Cerebellar nuclear complex (tissue), 1 donor: ENCODE results near the gene XRCC6.
"Not testable (repeated sequence)": the region's sequence is repeated elsewhere in the genome, so short reads cannot be mapped to it uniquely, and the experiment has no call there.

ENCODE experiments used
- DNase-seq, 2 experiments: peaks; one replicate each; lab custom pipeline; 2025; lab: John Stamatoyannopoulos, UW

Gene XRCC6

GRCh38 chr22:41621099-41621910 is at the start of gene XRCC6:
XRCC6 (plus strand) TSS chr22:41621295; CDS start chr22:41622005, 710 bp downstream.
- DNase-seq = peak; percentile 92 to 97

GRCh38 chr22:41571786-41572185 is 49.3 kb upstream of the XRCC6 start:
- DNase-seq = no peak

GRCh38 chr22:41572305-41572704 is 48.8 kb upstream of the XRCC6 start:
- DNase-seq = not testable (repeated sequence)

GRCh38 chr22:41573677-41574076 is 47.4 kb upstream of the XRCC6 start:
- no peak for DNase-seq

- DNase-seq = no peak
These were observed 46.2 kb upstream of the XRCC6 start for GRCh38 chr22:41574847-41575381.

GRCh38 chr22:41575533-41575932 is 45.6 kb upstream of the XRCC6 start:
- DNase-seq = no peak

- DNase-seq = no peak
These were observed 44.2 kb upstream of the XRCC6 start for GRCh38 chr22:41576877-41577276.

- no peak for DNase-seq
These were observed 43.0 kb upstream of the XRCC6 start for GRCh38 chr22:41578114-41578513.

GRCh38 chr22:41578818-41579217 is 42.3 kb upstream of the XRCC6 start:
- DNase-seq = no peak

- DNase-seq = no peak
These were observed 41.6 kb upstream of the XRCC6 start for GRCh38 chr22:41579297-41579996.

- no peak for DNase-seq
These were observed 41.1 kb upstream of the XRCC6 start for GRCh38 chr22:41579997-41580355.

GRCh38 chr22:41582694-41583093 is 38.4 kb upstream of the XRCC6 start:
- no peak for DNase-seq

- no peak for DNase-seq
These were observed 36.2 kb upstream of the XRCC6 start for GRCh38 chr22:41584881-41585280.

- no peak for DNase-seq
These were observed 35.2 kb upstream of the XRCC6 start for GRCh38 chr22:41585898-41586297.

GRCh38 chr22:41587347-41587723 is 33.8 kb upstream of the XRCC6 start:
- DNase-seq = no peak

- peak; percentile 99 for DNase-seq
These were observed 31.5 kb upstream of the XRCC6 start, which contains the start of gene PMM1 for GRCh38 chr22:41589391-41590241. PMM1 (minus strand) TSS chr22:41589840; CDS start chr22:41589805, 35 bp downstream.

GRCh38 chr22:41593336-41593960 is 27.6 kb upstream of the XRCC6 start:
- DNase-seq = not testable (repeated sequence)

GRCh38 chr22:41595703-41596102 is 25.4 kb upstream of the XRCC6 start:
- DNase-seq = no peak

GRCh38 chr22:41596776-41597634 is 24.1 kb upstream of the XRCC6 start:
- DNase-seq = no peak

- DNase-seq = no peak
These were observed 23.5 kb upstream of the XRCC6 start for GRCh38 chr22:41597635-41597953.

- no peak for DNase-seq
These were observed 23.0 kb upstream of the XRCC6 start for GRCh38 chr22:41598081-41598480.
